GM12801 (cell line): ENCODE measurements around the gene RNF144B.

Experiments used
- CTCF ChIP-seq: IDR thresholded peaks from one replicate; pipeline ENCODE4 v1.5.1; 2011; ENCODE audit warnings: control low read depth; ENCODE audit not compliant: insufficient read length; ENCODE audit errors: extremely low read depth

RNF144B gene

DNA sequence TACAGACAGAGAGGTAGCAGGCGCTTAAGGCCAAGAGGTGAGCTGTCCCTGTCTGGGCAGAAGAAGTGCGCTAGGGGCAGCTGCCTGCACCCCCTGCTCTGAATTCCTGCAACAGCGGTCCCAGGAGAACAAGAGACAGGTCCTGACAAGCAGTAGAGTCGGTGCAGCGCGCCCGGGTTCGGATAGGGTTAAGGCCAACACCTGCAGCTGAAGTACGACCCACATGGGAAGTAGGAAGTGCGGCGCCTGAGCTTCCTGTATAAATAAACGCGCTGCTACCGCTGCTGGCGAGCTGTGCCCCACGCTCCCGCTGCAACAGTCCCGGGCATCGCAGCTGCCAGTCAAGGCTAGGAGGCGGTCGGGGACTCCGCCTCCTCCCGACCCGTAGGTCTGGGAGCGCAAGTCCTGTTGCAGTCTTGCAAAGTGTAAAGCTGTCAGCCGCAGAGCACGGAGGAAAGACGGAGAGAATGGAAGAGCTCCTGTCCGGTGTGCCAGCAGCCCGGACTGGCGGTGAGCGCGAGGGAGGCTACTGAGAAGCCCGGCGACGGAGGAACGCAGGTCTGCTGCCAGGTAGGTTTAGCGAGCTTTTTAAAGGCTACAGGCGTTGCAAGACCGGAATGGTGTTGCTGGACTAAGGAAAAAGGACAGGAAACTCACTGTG, at the start of gene RNF144B:
Gene RNF144B (plus strand): TSS at position 290 of the 661 bp plus-strand sequence. CDS start 12,185 bp downstream, outside the sequence.
- no peak for TF ChIP-seq CTCF

- no peak for TF ChIP-seq CTCF
Measured at GRCh38 chr6:18339599-18339998, 47.6 kb upstream of the RNF144B start.

GRCh38 chr6:18340781-18341551, 46.2 kb upstream of the RNF144B start:
- TF ChIP-seq CTCF = no peak

GRCh38 chr6:18342223-18342622, 44.9 kb upstream of the RNF144B start:
- no peak for TF ChIP-seq CTCF

DNA sequence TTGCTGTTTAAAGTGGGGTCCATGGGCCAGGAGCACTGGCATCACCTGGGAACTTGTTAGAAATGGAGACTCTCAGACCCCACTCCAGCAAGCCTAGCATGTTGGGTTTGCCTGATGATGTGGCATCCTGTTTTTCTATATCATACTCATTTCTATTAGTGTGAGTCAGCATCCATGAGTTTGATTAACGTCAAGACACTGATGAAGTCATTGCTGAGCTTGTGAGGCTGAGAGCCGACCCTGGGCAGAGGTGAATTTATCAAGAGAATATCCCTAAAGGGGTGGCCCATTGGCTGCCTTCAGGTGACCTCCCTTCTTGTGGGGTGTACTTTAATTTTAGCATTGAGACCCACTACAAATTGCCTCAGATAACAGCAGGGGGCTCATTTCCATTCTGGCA, 43.4 kb upstream of the RNF144B start:
- no peak for TF ChIP-seq CTCF

GRCh38 chr6:18347021-18347577, 40.1 kb upstream of the RNF144B start:
- no peak for TF ChIP-seq CTCF

- no peak for TF ChIP-seq CTCF
Measured at GRCh38 chr6:18347866-18348265, 39.3 kb upstream of the RNF144B start.
